ENCODE data around the gene SIVA1.

SIVA1 gene

DNA sequence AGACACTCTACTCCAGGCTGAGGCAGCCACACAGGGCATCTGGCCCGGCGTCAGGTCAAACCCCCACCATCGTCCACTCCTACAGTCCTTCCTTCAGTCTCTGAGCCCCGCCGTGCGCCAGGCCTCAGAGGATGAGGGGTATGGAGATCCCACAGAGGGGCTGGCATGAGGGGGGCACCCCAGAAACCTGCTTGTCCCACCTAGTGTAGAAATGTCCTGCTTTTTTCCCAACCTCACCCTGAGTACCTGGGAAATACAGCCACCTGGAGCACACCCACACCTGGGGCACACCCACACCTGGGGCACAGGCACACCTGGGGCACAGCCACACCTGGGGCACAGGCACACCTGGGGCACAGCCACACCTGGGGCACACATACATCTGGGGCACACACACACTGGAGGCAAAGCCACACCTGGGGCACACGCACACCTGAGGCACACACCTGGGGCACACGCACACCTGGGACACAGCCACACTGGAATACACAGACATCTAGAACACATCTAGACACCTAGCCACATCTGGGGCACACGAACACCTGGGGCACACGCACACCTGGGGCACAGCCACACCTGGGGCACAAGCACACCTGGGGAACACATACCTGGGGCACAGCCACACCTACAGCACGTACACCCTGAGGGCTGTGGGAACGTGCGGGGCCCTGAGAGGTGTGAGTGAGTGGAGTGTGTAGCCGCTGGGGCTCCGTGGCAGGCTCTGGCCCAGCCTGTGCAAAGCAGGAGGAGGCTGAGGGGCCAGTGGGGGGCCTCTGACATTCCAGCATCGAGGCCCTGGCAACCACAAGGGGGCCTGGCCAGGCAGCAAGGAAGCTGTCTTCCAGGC is 24.2 kb downstream of the SIVA1 start:
- Histone ChIP-seq H3K79me1 (ENCODE audit: low read length) (no peaks in the 10 kb centered on the region), H3K36me3 (ENCODE audit: control insufficient read depth in 1 of 2, insufficient read depth in 2 of 2, low read length in 2 of 2) (peaks cover 88 to 90% of the 10 kb centered on the region in 2 experiments), H3K4me2 (ENCODE audit: low read length) (no peak overlapping the region), H2BK120ac (ENCODE audit: insufficient read depth, low read length, poor library complexity) (no peak overlapping the region), H2AK5ac (ENCODE audit: low read length) (no peak overlapping the region), H3K27me3 (ENCODE audit: insufficient read depth, low read length) (no peaks in the 10 kb centered on the region), H3K4me3 (ENCODE audit: low read depth, low read length) (no peak overlapping the region), H3K79me2 (ENCODE audit: control insufficient read depth, insufficient read depth, low read length, poor library complexity) (no peaks in the 10 kb centered on the region), H3K9ac (ENCODE audit: low read length) (no peak overlapping the region), H4K12ac (ENCODE audit: low read depth, low read length) (no peak overlapping the region), H3K27ac (ENCODE audit: low read depth, low read length) (no peak overlapping the region), H3K4me1 (ENCODE audit: control insufficient read depth in 1 of 2, insufficient read depth in 2 of 2, low read length in 2 of 2) (peaks cover 0 to 7% of the 10 kb centered on the region in 2 experiments), H3K23ac (ENCODE audit: low read length) (no peak overlapping the region), H3K9me3 (ENCODE audit: insufficient read depth, low read depth, low read length) (peaks cover 6% of the 10 kb centered on the region), H4K91ac (ENCODE audit: low read depth, low read length) (no peak overlapping the region), H3K14ac (ENCODE audit: low read length) (no peak overlapping the region), H3K18ac (ENCODE audit: low read length) (no peak overlapping the region), H4K8ac (ENCODE audit: low read depth, low read length) (no peak overlapping the region), H2BK12ac (ENCODE audit: low read length) (no peak overlapping the region), H3K4ac (ENCODE audit: low read depth, low read length) (no peak overlapping the region), H2AFZ (ENCODE audit: insufficient read depth, low read length, poor library complexity) (no peak overlapping the region), H2BK5ac (ENCODE audit: low read depth, low read length, poor library complexity) (no peak overlapping the region)
- DNase-seq: no peak
- no CpG with 5 or more reads among the region's 16 CpGs for WGBS (ENCODE audit: extremely low coverage, insufficient coverage, insufficient read length)

DNA sequence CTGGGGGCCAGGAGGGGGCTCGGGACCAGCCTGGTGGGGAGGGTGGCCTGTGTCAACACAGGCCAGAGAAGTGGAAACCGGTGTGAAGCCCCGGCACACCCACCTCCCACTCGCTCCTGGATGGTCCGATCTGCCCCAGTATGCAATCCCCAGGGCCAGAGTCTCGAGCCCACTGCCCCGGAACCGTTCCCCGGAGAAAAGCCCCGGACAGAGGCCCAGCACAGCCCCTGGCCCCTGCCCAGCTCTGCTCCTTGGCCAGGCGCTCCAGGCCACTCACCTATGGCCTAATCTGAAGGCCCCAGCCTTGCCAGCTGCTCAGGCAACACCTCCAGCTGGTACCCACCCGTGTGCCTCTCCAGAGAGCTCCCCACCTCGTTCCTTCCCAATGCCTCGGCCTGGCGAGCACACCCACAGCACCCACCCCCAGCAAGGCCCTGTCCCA is 24.9 kb downstream of the SIVA1 start:
- H3K9ac ChIP-seq (ENCODE audit: low read length): no peak overlapping the region
- no peak overlapping the region for H2AK5ac ChIP-seq (ENCODE audit: low read length)
- no peak overlapping the region for H4K91ac ChIP-seq (ENCODE audit: low read depth, low read length)
- no peak overlapping the region for H3K27ac ChIP-seq (ENCODE audit: low read depth, low read length)
- H3K4me2 ChIP-seq (ENCODE audit: low read length): no peak overlapping the region
- H3K14ac ChIP-seq (ENCODE audit: low read length): no peak overlapping the region
- no peak overlapping the region for H3K4me3 ChIP-seq (ENCODE audit: low read depth, low read length)
- H3K79me2 ChIP-seq (ENCODE audit: control insufficient read depth, insufficient read depth, low read length, poor library complexity): no peaks in the 10 kb centered on the region
- H3K4ac ChIP-seq (ENCODE audit: low read depth, low read length): no peak overlapping the region
- no peak overlapping the region for H3K18ac ChIP-seq (ENCODE audit: low read length)
- no peak overlapping the region for H2BK5ac ChIP-seq (ENCODE audit: low read depth, low read length, poor library complexity)
- no CpG with 5 or more reads among the region's 15 CpGs for WGBS (ENCODE audit: extremely low coverage, insufficient coverage, insufficient read length)
- no peak for DNase-seq
- H2BK12ac ChIP-seq (ENCODE audit: low read length): no peak overlapping the region
- no peaks in the 10 kb centered on the region for H3K27me3 ChIP-seq (ENCODE audit: insufficient read depth, low read length)
- H2AFZ ChIP-seq (ENCODE audit: insufficient read depth, low read length, poor library complexity): no peak overlapping the region
- no peak overlapping the region for H3K23ac ChIP-seq (ENCODE audit: low read length)
- H3K4me1 ChIP-seq (ENCODE audit: control insufficient read depth in 1 of 2, insufficient read depth in 2 of 2, low read length in 2 of 2): peaks cover 0 to 7% of the 10 kb centered on the region in 2 experiments
- no peak overlapping the region for H4K12ac ChIP-seq (ENCODE audit: low read depth, low read length)
- no peak overlapping the region for H2BK120ac ChIP-seq (ENCODE audit: insufficient read depth, low read length, poor library complexity)
- no peaks in the 10 kb centered on the region for H3K79me1 ChIP-seq (ENCODE audit: low read length)
- peaks cover 6% of the 10 kb centered on the region for H3K9me3 ChIP-seq (ENCODE audit: insufficient read depth, low read depth, low read length)
- peaks cover 87 to 88% of the 10 kb centered on the region in 2 experiments for H3K36me3 ChIP-seq (ENCODE audit: control insufficient read depth in 1 of 2, insufficient read depth in 2 of 2, low read length in 2 of 2)
- no peak overlapping the region for H4K8ac ChIP-seq (ENCODE audit: low read depth, low read length)

DNA sequence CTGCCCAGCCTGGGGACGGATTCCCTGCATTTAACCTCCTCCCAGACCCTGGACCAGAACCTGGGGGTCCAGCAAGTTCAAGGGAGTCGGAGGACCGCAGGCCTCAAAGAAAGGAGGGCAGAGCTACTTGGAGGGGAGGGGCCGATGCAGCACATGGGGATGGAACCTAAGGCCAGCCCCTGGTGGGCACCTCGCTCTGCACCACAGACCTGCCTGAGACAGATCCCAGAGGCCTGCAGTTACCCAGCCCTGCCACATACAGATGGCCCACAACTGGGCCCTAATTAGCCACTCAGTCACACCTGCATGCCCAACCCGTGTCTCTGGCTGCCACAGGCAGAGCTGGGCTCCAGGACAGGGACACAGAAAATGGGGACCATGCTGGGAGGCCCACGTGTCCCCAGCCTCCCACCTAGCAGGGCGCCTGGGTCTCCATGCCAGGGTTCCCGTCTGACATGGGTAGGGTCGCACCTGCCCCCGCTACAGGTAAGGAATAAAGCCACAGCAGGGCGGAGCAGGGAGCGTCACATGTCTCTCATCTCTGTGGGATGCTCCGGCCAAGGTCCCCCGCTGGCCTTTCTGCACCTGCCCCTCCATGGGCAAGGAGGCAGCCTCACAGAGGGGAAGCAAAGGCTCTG is 25.9 kb downstream of the SIVA1 start:
- no peak overlapping the region for H3K4me3 ChIP-seq (ENCODE audit: low read depth, low read length)
- H3K36me3 ChIP-seq (ENCODE audit: control insufficient read depth in 1 of 2, insufficient read depth in 2 of 2, low read length in 2 of 2): peaks cover 84 to 86% of the 10 kb centered on the region in 2 experiments
- H4K8ac ChIP-seq (ENCODE audit: low read depth, low read length): no peak overlapping the region
- H3K4me2 ChIP-seq (ENCODE audit: low read length): no peak overlapping the region
- no peak overlapping the region for H2AK5ac ChIP-seq (ENCODE audit: low read length)
- no CpG with 5 or more reads among the region's 15 CpGs for WGBS (ENCODE audit: extremely low coverage, insufficient coverage, insufficient read length)
- no peak overlapping the region for H3K9ac ChIP-seq (ENCODE audit: low read length)
- no peaks in the 10 kb centered on the region for H3K79me2 ChIP-seq (ENCODE audit: control insufficient read depth, insufficient read depth, low read length, poor library complexity)
- H4K12ac ChIP-seq (ENCODE audit: low read depth, low read length): no peak overlapping the region
- H3K27ac ChIP-seq (ENCODE audit: low read depth, low read length): no peak overlapping the region
- H3K14ac ChIP-seq (ENCODE audit: low read length): no peak overlapping the region
- no peak overlapping the region for H2BK5ac ChIP-seq (ENCODE audit: low read depth, low read length, poor library complexity)
- H3K4ac ChIP-seq (ENCODE audit: low read depth, low read length): no peak overlapping the region
- H2BK120ac ChIP-seq (ENCODE audit: insufficient read depth, low read length, poor library complexity): no peak overlapping the region
- H3K27me3 ChIP-seq (ENCODE audit: insufficient read depth, low read length): no peaks in the 10 kb centered on the region
- no peak for DNase-seq
- H2BK12ac ChIP-seq (ENCODE audit: low read length): no peak overlapping the region
- no peak overlapping the region for H3K23ac ChIP-seq (ENCODE audit: low read length)
- no peak overlapping the region for H4K91ac ChIP-seq (ENCODE audit: low read depth, low read length)
- no peak overlapping the region for H3K18ac ChIP-seq (ENCODE audit: low read length)
- H3K4me1 ChIP-seq (ENCODE audit: control insufficient read depth in 1 of 2, insufficient read depth in 2 of 2, low read length in 2 of 2): peaks cover 0 to 7% of the 10 kb centered on the region in 2 experiments
- H2AFZ ChIP-seq (ENCODE audit: insufficient read depth, low read length, poor library complexity): no peak overlapping the region
- H3K9me3 ChIP-seq (ENCODE audit: insufficient read depth, low read depth, low read length): peaks cover 4% of the 10 kb centered on the region
- H3K79me1 ChIP-seq (ENCODE audit: low read length): no peaks in the 10 kb centered on the region

DNA sequence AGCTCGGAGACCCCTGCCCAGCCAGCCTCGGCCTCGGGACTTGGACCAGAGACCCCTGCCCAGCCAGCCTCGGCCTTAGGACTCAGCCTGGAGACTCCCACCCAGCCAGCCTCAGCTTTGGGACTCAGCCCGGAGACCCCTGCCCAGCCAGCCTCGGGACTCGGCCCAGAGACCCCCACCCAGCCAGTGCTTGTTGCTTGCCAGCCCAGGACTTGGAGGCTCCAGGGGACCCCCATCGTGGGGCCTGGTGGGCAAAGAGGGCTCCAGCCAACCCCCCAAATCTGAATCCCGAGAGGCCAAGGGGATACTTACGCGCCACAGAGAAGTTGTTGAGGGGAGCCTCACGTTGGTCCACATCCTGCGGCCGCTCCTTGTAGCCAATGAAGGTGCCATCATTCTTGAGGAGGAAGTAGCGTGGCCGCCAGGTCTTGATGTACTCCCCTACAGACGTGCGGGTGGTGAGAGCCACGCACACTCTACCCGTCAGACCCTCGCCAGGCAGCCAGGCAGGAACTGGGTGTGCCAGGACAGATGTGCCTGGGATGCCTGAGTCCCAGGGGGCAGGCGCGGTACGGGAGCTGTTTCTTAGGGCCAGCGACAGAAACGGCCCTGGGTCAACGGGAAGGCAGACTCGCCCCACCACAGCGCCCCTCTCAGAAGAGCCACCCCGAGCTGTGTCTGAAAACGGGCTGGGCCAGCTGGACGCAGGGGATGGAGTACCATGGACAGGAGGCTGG is 27.0 kb downstream of the SIVA1 start:
- H3K4me1 ChIP-seq (ENCODE audit: control insufficient read depth in 1 of 2, insufficient read depth in 2 of 2, low read length in 2 of 2): peaks cover 0 to 6% of the 10 kb centered on the region in 2 experiments

More for the DNA sequence above, 27.0 kb downstream of the SIVA1 start:
- Histone ChIP-seq H3K79me2 (ENCODE audit: control insufficient read depth, insufficient read depth, low read length, poor library complexity) (no peaks in the 10 kb centered on the region), H3K4me3 (ENCODE audit: low read depth, low read length) (no peak overlapping the region), H3K27me3 (ENCODE audit: insufficient read depth, low read length) (no peaks in the 10 kb centered on the region), H4K12ac (ENCODE audit: low read depth, low read length) (no peak overlapping the region), H3K18ac (ENCODE audit: low read length) (no peak overlapping the region), H3K23ac (ENCODE audit: low read length) (no peak overlapping the region), H3K36me3 (ENCODE audit: control insufficient read depth in 1 of 2, insufficient read depth in 2 of 2, low read length in 2 of 2) (peaks cover 85% of the 10 kb centered on the region in 2 experiments), H2AK5ac (ENCODE audit: low read length) (no peak overlapping the region), H4K8ac (ENCODE audit: low read depth, low read length) (no peak overlapping the region), H2BK5ac (ENCODE audit: low read depth, low read length, poor library complexity) (no peak overlapping the region), H3K79me1 (ENCODE audit: low read length) (no peaks in the 10 kb centered on the region), H3K27ac (ENCODE audit: low read depth, low read length) (no peak overlapping the region), H2BK12ac (ENCODE audit: low read length) (no peak overlapping the region), H3K4me2 (ENCODE audit: low read length) (no peak overlapping the region), H2AFZ (ENCODE audit: insufficient read depth, low read length, poor library complexity) (no peak overlapping the region), H3K9ac (ENCODE audit: low read length) (no peak overlapping the region), H3K14ac (ENCODE audit: low read length) (no peak overlapping the region), H4K91ac (ENCODE audit: low read depth, low read length) (no peak overlapping the region), H2BK120ac (ENCODE audit: insufficient read depth, low read length, poor library complexity) (no peak overlapping the region), H3K9me3 (ENCODE audit: insufficient read depth, low read depth, low read length) (peaks cover 4% of the 10 kb centered on the region), H3K4ac (ENCODE audit: low read depth, low read length) (no peak overlapping the region)
- no CpG with 5 or more reads among the region's 32 CpGs for WGBS (ENCODE audit: extremely low coverage, insufficient coverage, insufficient read length)
- no peak for DNase-seq
